ENCODE results near the gene RGS10. TPM values are rescaled to one million over a fixed set of nuclear protein-coding genes. Genes with fewer than 3 reads are reported as not detected.

Gene RGS10
- total RNA-seq, 6 donors from 2014 or later: 11.7 to 39.3 (median 26.5) TPM

DNA sequence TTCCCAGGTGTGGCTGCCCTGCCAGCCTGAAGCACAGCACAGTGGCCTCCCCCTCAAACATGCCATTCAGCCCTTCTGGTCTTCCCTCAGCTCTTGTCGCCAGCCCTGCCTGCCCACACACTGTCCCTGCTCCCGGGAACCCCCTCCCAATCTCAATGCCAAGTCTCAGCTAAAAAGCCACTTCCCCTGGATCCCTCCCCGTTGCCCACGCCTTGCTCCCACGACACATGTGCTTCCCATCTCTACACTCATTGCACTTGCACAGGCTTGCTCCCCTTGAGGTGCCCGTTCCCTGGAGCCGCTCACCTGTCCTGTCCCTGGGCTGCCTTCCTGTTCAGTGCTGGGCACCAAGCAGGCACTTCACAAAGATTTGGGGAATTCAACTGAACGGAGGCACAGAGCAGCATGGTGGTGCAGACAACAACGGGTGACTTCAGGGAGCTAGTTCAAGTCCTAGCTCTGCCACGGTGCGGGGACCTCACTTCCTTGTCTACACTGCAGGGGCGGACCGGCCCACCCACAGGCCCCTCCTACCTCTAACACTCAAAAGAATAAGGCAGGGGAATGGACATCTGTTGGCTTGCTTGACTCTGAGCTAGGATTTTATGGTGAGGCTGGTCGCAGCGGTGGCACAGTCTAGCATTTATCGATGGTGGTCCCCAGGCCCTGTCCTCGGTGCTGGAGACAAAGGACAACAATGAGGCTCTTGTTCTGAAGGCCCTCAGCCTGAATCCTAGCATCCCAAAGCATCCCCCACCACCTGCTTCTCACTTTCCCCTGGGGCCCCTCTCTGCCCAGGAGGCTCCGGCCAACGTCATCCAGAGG, 18.4 kb downstream of the RGS10 start:
- no peak for TF ChIP-seq POLR2AphosphoS5 (IDR thresholded peaks at IDR 0.05)
- no peak for TF ChIP-seq POLR2A (IDR thresholded peaks at IDR 0.05)
- TF ChIP-seq EP300 (IDR thresholded peaks at IDR 0.05): no peak
- TF ChIP-seq, protein P1, sequence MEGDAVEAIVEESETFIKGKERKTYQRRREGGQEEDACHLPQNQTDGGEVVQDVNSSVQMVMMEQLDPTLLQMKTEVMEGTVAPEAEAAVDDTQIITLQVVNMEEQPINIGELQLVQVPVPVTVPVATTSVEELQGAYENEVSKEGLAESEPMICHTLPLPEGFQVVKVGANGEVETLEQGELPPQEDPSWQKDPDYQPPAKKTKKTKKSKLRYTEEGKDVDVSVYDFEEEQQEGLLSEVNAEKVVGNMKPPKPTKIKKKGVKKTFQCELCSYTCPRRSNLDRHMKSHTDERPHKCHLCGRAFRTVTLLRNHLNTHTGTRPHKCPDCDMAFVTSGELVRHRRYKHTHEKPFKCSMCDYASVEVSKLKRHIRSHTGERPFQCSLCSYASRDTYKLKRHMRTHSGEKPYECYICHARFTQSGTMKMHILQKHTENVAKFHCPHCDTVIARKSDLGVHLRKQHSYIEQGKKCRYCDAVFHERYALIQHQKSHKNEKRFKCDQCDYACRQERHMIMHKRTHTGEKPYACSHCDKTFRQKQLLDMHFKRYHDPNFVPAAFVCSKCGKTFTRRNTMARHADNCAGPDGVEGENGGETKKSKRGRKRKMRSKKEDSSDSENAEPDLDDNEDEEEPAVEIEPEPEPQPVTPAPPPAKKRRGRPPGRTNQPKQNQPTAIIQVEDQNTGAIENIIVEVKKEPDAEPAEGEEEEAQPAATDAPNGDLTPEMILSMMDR (IDR thresholded peaks at IDR 0.05): no peak
- no peaks in the 10 kb centered on the region for H3K4me1 ChIP-seq
- no peaks in the 10 kb centered on the region for H3K9me3 ChIP-seq
- H3K36me3 ChIP-seq: no peaks in the 10 kb centered on the region
- H3K4me3 ChIP-seq: no peak overlapping the region
- no peak overlapping the region for H3K27ac ChIP-seq
- DNase-seq (no peak), ATAC-seq (ENCODE audit: low FRiP score in 2 of 2) (no peak)
- WGBS, 2 donors: 86 to 94% methylated on average over 11 to 19 of the region's 19 CpGs
- H3K27me3 ChIP-seq: no peaks in the 10 kb centered on the region

DNA sequence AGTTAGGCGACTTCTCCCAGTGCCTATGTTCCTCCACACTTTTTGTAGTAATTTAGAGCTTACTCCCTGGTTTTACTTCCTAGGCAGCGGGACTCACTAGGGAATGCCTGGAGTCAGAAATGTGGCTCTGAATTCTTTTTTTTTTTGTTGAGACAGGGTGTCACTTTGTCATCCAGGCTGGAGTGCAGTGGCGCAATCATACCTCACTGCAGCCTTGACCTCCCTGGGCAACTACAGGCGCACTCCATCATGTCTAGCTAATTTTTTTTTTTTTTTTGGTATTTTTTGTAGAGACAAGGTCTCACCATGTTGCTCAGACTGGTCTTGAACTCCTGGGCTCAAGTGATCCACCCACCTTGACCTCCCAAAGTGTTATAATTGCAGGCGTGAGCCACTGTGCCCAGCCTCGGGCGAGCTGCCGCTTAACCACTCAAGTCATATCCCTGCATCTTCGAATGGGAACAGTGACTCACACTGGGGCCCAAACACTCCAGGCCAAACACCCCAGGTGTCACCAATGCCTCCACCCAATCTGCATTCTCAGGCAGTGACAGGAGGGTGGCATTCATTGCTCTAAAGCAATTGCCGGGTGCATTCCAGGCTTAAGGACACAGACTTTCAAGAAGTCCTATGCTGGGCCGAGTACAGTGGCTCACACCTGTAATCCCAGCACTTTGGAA, 19.6 kb downstream of the RGS10 start:
- WGBS, 2 donors: 89 to 91% methylated on average over 8 to 11 of the region's 11 CpGs
- DNase-seq (no peak), ATAC-seq (ENCODE audit: low FRiP score in 2 of 2) (peak in 1 of 2 donors; percentile 9)
- no peaks in the 10 kb centered on the region for H3K9me3 ChIP-seq
- H3K4me1 ChIP-seq: peaks cover 0 to 7% (median 6%) of the 10 kb centered on the region in 4 donors
- H3K27ac ChIP-seq: no peak overlapping the region
- H3K27me3 ChIP-seq: no peaks in the 10 kb centered on the region
- H3K4me3 ChIP-seq: no peak overlapping the region
- no peak for TF ChIP-seq POLR2AphosphoS5 (IDR thresholded peaks at IDR 0.05)
- TF ChIP-seq, protein P1 (IDR thresholded peaks at IDR 0.05): no peak
- H3K36me3 ChIP-seq: no peaks in the 10 kb centered on the region

DNA sequence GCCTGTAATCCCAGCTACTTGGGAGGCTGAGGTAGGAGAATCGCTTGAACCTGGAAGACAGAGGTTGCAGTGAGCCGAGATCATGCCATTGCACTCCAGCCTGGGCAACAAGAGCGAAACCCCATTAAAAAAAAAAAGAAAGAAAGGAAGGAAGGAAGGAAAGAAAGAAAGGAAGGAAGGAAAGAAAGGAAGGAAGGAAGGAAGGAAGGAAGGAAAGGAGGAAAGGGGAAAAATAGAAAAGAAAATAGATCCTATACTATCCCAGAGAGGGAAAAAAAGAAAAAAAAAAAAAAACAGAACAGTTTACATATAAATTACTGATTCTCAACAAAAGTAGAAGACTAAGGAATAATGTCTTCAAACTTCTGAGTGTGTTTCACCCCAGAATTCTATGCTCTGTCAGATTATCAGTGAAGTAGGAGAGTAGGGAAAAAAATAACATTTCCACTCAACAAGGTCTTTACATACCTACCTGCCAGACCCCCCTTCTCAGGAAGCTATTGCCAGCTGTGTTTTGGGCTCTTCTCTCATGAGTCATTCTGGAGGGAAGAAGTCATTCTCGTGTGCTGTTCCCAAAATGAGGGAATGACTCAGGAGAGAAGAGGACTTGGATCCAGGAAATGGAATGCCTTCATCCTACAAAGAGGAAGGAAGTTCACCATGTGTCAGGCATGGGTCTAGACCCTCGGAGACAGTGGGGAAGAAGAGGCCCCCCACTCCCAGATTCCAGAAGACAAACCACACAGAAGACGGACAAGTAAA, 20.9 kb downstream of the RGS10 start:
- 73 to 79% methylated on average over 6 of the region's 6 CpGs for WGBS, 2 donors
- H3K9me3 ChIP-seq: no peaks in the 10 kb centered on the region

DNA sequence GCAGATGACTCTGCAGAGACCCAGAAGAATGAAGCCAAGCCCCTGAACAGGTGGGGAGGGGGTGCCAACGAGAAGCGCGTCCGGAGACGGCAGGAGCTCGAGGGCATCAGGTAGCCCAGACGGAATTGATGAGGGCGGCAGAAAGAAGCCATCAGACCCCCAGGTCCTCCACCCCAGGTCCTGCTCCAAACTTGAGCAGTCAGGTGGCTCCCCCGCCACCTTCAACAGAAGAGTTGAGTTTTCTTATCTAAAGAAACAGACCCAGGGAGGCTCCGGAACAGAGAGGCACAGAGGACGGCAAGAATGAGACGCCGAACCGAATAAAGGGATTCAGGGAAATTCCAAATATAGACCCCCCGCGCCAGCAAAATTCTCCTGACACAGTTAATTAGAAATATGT, 22.2 kb downstream of the RGS10 start:
- peaks cover 4 to 22% (median 20%) of the 10 kb centered on the region in 4 donors for H3K4me1 ChIP-seq
- no peaks in the 10 kb centered on the region for H3K36me3 ChIP-seq
- no peaks in the 10 kb centered on the region for H3K9me3 ChIP-seq
- no peaks in the 10 kb centered on the region for H3K27me3 ChIP-seq
- no peak overlapping the region for H3K27ac ChIP-seq
- no peak for DNase-seq
- no peak overlapping the region for H3K4me3 ChIP-seq
- 87% methylated on average over 16 of the region's 16 CpGs for WGBS, 2 donors
- no peak for ATAC-seq (ENCODE audit: low FRiP score in 2 of 2)
- TF ChIP-seq, protein P1 (IDR thresholded peaks at IDR 0.05): no peak
- TF ChIP-seq EP300 (IDR thresholded peaks at IDR 0.05) (no peak), POLR2A (IDR thresholded peaks at IDR 0.05) (no peak), POLR2AphosphoS5 (IDR thresholded peaks at IDR 0.05) (no peak)

More for the DNA sequence above, 20.9 kb downstream of the RGS10 start:
- no peaks in the 10 kb centered on the region for H3K36me3 ChIP-seq
- ATAC-seq (ENCODE audit: low FRiP score in 2 of 2) (peak in 1 of 2 donors; percentile 25), DNase-seq (no peak)
- H3K4me1 ChIP-seq: peaks cover 4 to 20% (median 15%) of the 10 kb centered on the region in 4 donors
- TF ChIP-seq EP300 (IDR thresholded peaks at IDR 0.05): no peak
- no peak for TF ChIP-seq POLR2AphosphoS5 (IDR thresholded peaks at IDR 0.05)
- no peak for TF ChIP-seq POLR2A (IDR thresholded peaks at IDR 0.05)
- TF ChIP-seq, protein P1 (IDR thresholded peaks at IDR 0.05): no peak
- no peak overlapping the region for H3K27ac ChIP-seq
- no peak overlapping the region for H3K4me3 ChIP-seq
- H3K27me3 ChIP-seq: no peaks in the 10 kb centered on the region

All from upper lobe of left lung (tissue), 6 donors.